Ovary (tissue), 9 donors: ENCODE measurements around the gene GJA4. TPM values are rescaled to one million over a fixed set of nuclear protein-coding genes. Genes with fewer than 3 reads are reported as not detected.
"Not testable (repeated sequence)": the region's sequence is repeated elsewhere in the genome, so short reads cannot be mapped to it uniquely, and the experiment has no call there.

Experiments
- DNase-seq, 5 donors: peaks; one replicate each; pipeline ENCODE4 v3.0.0-alpha.2; 2019 to 2020
- H3K27ac ChIP-seq, 2 donors: fragments of 200-600 bp; one replicate each; pipeline versions ENCODE4 v1.5.1 to v1.8.0; 2019 to 2022
- H3K27me3 ChIP-seq: fragments of 200-600 bp; one replicate; pipeline ENCODE4 v1.8.0; 2022
- H3K36me3 ChIP-seq: fragments of 200-600 bp; sonication (generic); one replicate; pipeline ENCODE4 v1.5.1; 2019
- H3K4me1 ChIP-seq: one replicate; pipeline ENCODE4 v1.8.1; 2013; ENCODE audit warnings: mild to moderate bottlenecking, moderate library complexity; ENCODE audit not compliant: insufficient read depth
- H3K4me3 ChIP-seq: fragments of 200-600 bp; sonication (generic); one replicate; pipeline ENCODE4 v1.5.1; 2017
- H3K9me3 ChIP-seq, 2 donors: fragments of 200-600 bp in 1 of 2; sonication (generic) in 1 of 2; one replicate each; pipeline versions ENCODE4 v1.5.1 to v1.8.1; 2013 to 2019; ENCODE audit warnings: mild to moderate bottlenecking in 1 of 2, moderate library complexity in 1 of 2
- CTCF ChIP-seq, 3 donors: fragments of 450-650 bp in 2 of 3; fragments of 200-600 bp in 1 of 3; IDR thresholded peaks; one replicate each; pipeline versions ENCODE4 v1.5.1 to v1.8.0; 2016 to 2022; ENCODE audit warnings: antibody characterized with exemption in 3 of 3, mild to moderate bottlenecking in 1 of 3
- EP300 ChIP-seq: sonication (generic); formaldehyde crosslinking; IDR thresholded peaks from one replicate; pipeline ENCODE4 v1.6.1; 2017; ENCODE audit warnings: antibody characterized with exemption
- POLR2A ChIP-seq: fragments of 450-650 bp; IDR thresholded peaks from one replicate; pipeline ENCODE4 v1.6.1; 2017; ENCODE audit warnings: antibody characterized with exemption, mild to moderate bottlenecking, moderate library complexity
- WGBS, 3 donors: extraction: QIAGEN DNeasy Blood & Tissue Kit in 1 of 3; methylation state at CpG; one replicate each; pipeline versions ENCODE4 v1.1.5 to v1.1.7; 2013 to 2017; 5-methylcytosine and 5-hydroxymethylcytosine counted together
- intact Hi-C, 4 donors: fragments of 100-400 bp; cut with DNase I; formaldehyde crosslinking; loops; one replicate each; pipeline versions ENCODE4 v1.11.0 to v1.15.1; 2022 to 2023
- polyA plus RNA-seq, 2 donors: library from polyadenylated mRNA; stranded (reverse); fragments of 200-250 nt in 1 of 2; fragments of 350-450 nt in 1 of 2; fragmentation: Illumina TruSeq in 1 of 2; extraction: RNeasy Lipid Tissue Mini Kit (QIAGEN cat#74804) in 1 of 2; gene quantifications; one replicate each; pipeline ENCODE4 v1.2.3, GENCODE V29; 2013 to 2014
- total RNA-seq, 7 donors: library from RNA; depleted of rRNA in 2 of 7; stranded (reverse); fragments of >200 nt in 2 of 7; fragmentation: NEBNext Ultra II Directional in 3 of 7; extraction: Animal tissue kit (Norgen Biotek cat#: 25700) in 3 of 7; gene quantifications; one replicate each; pipeline versions ENCODE4 v1.1.0 to v1.2.4, GENCODE V29; 2016 to 2023
- donor health status: DM: no; HTN: no; CAD: no; lungs with moderate emphysema.
- donor health status: DM: no; HTN: no; CAD: no.
- donor health status: Bipolar disorder and iron deficiency.
- donor health status: DM: yes; HTN: yes; CAD: no.
- donor health status: DM: no; HTN: no; CAD: no.
- donor health status: DM: yes; HTN: yes; CAD: no.

GJA4 gene
- total and polyA plus RNA-seq, 9 donors, result 4.9 to 149 (median 9.5) TPM

GRCh38 chr1:34806396-34806795, 13.6 kb downstream of the GJA4 start:
- no peak overlapping the region for H3K4me3 ChIP-seq
- no peaks in the 10 kb centered on the region for H3K27me3 ChIP-seq
- H3K36me3 ChIP-seq, result no peaks in the 10 kb centered on the region
- TF ChIP-seq EP300 (no peak), CTCF (IDR thresholded peaks at IDR 0.05) (no peak), POLR2A (no peak)
- no peak for DNase-seq
- intact Hi-C loops, result no loop called here
- H3K9me3 ChIP-seq, result no peaks in the 10 kb centered on the region
- no peak overlapping the region for H3K27ac ChIP-seq
- no peaks in the 10 kb centered on the region for H3K4me1 ChIP-seq
- 60 to 69% (median 62%) methylated on average over 3 of the region's 3 CpGs for WGBS, 3 donors

GRCh38 chr1:34808051-34808810, 15.4 kb downstream of the GJA4 start:
- no peaks in the 10 kb centered on the region for H3K36me3 ChIP-seq
- no peak overlapping the region for H3K4me3 ChIP-seq
- no peak for DNase-seq
- H3K27me3 ChIP-seq, result no peaks in the 10 kb centered on the region
- no peaks in the 10 kb centered on the region for H3K9me3 ChIP-seq
- 83 to 87% (median 86%) methylated on average over 9 of the region's 9 CpGs for WGBS, 3 donors
- intact Hi-C loops, result no loop called here
- no peak for TF ChIP-seq POLR2A
- no peak for TF ChIP-seq EP300
- TF ChIP-seq CTCF (IDR thresholded peaks at IDR 0.05), result no peak
- H3K4me1 ChIP-seq, result no peaks in the 10 kb centered on the region
- H3K27ac ChIP-seq, result no peak overlapping the region

- H3K27ac ChIP-seq, H3K9me3 ChIP-seq, intact Hi-C loops, H3K36me3 ChIP-seq, DNase-seq, H3K4me3 ChIP-seq, H3K4me1 ChIP-seq, H3K27me3 ChIP-seq: not testable (repeated sequence)
- WGBS, 3 donors, result 91 to 95% (median 92%) methylated on average over 3 of the region's 3 CpGs
These were observed 18.0 kb downstream of the GJA4 start for GRCh38 chr1:34810781-34811180.

GRCh38 chr1:34816332-34816731, 23.5 kb downstream of the GJA4 start:
- Histone ChIP-seq H3K27ac (no peak overlapping the region), H3K4me1 (no peaks in the 10 kb centered on the region), H3K36me3 (no peaks in the 10 kb centered on the region), H3K9me3 (no peaks in the 10 kb centered on the region), H3K4me3 (no peak overlapping the region), H3K27me3 (no peaks in the 10 kb centered on the region)
- intact Hi-C loops, result no loop called here
- no peak for DNase-seq
- TF ChIP-seq POLR2A, result no peak
- TF ChIP-seq EP300, result no peak
- no peak for TF ChIP-seq CTCF (IDR thresholded peaks at IDR 0.05)

GRCh38 chr1:34816778-34817177, 24.0 kb downstream of the GJA4 start:
- WGBS, 3 donors, result 67 to 74% (median 69%) methylated on average over 3 of the region's 3 CpGs

DNA sequence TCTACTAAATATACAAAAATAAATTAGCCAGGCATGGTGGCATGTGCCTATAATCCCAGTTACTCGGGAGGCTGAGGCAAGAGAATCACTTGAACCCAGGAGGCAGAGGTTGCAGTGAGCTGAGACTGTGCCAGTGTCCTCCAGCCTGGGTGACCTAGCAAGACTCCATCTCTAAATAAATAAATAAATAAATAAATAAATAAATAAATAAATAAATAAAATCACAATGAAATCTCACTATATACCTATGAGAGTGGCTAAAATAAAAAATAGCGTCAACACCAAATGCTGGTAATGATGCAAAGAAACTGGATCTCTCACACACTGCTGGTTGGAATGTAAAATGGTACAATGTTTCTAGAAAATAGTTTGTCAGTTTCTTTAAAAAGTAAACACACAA, 26.1 kb downstream of the GJA4 start:
- H3K27me3 ChIP-seq, H3K4me1 ChIP-seq, H3K9me3 ChIP-seq, intact Hi-C loops, H3K36me3 ChIP-seq, H3K4me3 ChIP-seq, H3K27ac ChIP-seq, DNase-seq: not testable (repeated sequence)
- 92 to 99% (median 97%) methylated on average over 2 of the region's 2 CpGs for WGBS, 3 donors

More at GRCh38 chr1:34816778-34817177, 24.0 kb downstream of the GJA4 start:
- Histone ChIP-seq H3K27ac (no peak overlapping the region), H3K9me3 (no peaks in the 10 kb centered on the region), H3K27me3 (no peaks in the 10 kb centered on the region), H3K4me3 (no peak overlapping the region), H3K4me1 (no peaks in the 10 kb centered on the region), H3K36me3 (no peaks in the 10 kb centered on the region)
- no peak for DNase-seq
- intact Hi-C loops, result no loop called here
- TF ChIP-seq EP300, result no peak
- no peak for TF ChIP-seq CTCF (IDR thresholded peaks at IDR 0.05)
- TF ChIP-seq POLR2A, result no peak
